ENCODE results near the gene ZNF350. TPM values are rescaled to one million over a fixed set of nuclear protein-coding genes. Genes with fewer than 3 reads are reported as not detected.

Gene ZNF350
- total RNA-seq, 3 donors from 2014 or later, result 6.9 to 7.2 (median 7.1) TPM

DNA sequence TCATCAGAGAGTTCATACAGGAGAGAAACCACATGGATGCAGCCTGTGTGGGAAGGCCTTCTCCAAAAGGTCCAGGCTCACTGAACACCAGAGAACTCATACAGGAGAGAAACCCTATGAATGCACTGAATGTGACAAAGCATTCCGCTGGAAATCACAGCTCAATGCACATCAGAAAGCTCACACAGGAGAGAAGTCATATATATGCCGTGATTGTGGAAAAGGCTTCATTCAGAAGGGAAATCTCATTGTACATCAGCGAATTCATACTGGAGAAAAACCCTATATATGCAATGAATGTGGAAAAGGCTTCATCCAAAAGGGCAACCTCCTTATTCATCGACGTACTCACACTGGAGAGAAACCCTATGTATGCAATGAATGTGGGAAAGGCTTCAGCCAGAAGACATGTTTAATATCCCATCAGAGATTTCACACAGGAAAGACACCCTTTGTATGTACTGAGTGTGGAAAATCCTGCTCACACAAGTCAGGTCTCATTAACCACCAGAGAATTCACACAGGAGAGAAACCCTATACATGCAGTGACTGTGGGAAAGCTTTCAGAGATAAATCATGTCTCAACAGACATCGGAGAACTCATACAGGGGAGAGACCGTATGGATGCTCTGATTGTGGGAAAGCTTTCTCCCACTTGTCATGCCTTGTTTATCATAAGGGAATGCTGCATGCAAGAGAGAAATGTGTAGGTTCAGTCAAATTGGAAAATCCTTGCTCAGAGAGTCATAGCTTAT, 41.7 kb downstream of the ZNF350 start:
- Mint-ChIP-seq H3K36me3 (ENCODE audit: insufficient read depth) (peaks cover 63% of the 10 kb centered on the region), H3K27me3 (ENCODE audit: low read depth) (no peaks in the 10 kb centered on the region), H3K4me3 (no peak overlapping the region), H3K4me1 (ENCODE audit: low read depth) (no peaks in the 10 kb centered on the region), H3K9me3 (peaks cover 68% of the 10 kb centered on the region)
- ATAC-seq (no peak), DNase-seq (no peak)

DNA sequence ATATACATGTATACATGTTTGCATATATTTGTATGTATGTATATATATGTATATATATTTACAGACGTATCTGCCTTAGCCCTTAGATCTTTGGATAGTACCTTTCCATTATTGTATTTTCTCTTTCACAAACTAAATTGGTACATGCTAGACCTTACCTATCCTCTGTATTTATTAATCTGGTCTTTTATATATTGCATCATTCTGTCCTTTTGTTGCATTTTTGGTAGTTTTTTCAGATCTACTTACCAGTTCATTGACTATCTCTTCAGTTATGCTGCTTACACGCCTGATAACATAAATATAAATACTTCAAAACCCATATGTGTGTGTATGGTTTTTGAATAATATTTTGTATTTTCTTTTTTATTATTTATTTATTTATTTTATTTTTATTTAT, 47.7 kb downstream of the ZNF350 start:
- Mint-ChIP-seq H3K36me3 (ENCODE audit: insufficient read depth) (peaks cover 89% of the 10 kb centered on the region), H3K27me3 (ENCODE audit: low read depth) (no peaks in the 10 kb centered on the region), H3K4me1 (ENCODE audit: low read depth) (no peaks in the 10 kb centered on the region), H3K4me3 (no peak overlapping the region), H3K9me3 (peaks cover 62% of the 10 kb centered on the region)
- no peak for DNase-seq
- no peak for ATAC-seq

DNA sequence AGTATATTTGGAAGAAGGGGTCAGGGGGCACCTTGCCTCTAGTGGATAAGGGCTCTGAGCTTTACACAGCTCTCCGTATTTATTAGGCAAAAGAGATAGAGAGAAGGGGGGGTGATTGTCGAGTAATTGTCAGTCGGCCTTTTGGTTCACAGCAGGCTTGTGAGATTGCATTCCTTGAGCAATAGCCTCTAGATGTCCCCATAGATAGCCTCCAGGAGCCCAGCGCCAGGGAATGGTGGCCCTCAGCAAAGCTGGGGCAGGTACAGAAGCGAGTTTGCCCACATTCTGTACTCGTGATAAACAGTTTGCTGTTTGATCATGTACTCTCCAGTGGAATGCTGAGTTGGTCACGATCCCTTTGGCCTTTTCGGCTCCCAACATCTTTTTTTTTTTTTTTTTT, 54.7 kb downstream of the ZNF350 start:
- no peak overlapping the region for H3K4me3 Mint-ChIP-seq
- H3K36me3 Mint-ChIP-seq (ENCODE audit: insufficient read depth), result peaks cover 62% of the 10 kb centered on the region
- H3K27me3 Mint-ChIP-seq (ENCODE audit: low read depth), result no peaks in the 10 kb centered on the region
- H3K9me3 Mint-ChIP-seq, result peaks cover 38% of the 10 kb centered on the region
- no peak for ATAC-seq
- no peak for DNase-seq
- H3K4me1 Mint-ChIP-seq (ENCODE audit: low read depth), result peaks cover 17% of the 10 kb centered on the region

DNA sequence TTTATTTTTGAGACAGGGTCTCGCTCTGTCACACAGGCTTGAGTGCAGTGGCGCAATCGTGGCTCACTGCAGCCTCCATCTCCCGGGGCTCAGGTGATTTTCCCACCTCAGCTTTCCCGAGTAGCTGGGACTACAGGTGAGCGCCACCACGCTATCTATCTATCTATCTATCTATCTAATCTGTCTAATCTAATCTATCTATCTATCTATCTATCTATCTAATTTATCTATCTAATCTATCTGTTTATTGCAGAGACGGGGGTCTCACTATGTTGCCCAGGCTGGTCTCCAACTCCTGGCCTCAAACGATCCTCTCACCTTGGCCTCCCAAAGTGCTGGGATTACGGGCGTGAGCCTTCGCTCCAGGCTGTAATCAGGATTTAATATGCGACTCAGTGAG, 58.8 kb downstream of the ZNF350 start:
- DNase-seq (no peak), ATAC-seq (no peak)
- Mint-ChIP-seq H3K27me3 (ENCODE audit: low read depth) (no peaks in the 10 kb centered on the region), H3K4me3 (peak overlapping the region; percentile 97), H3K4me1 (ENCODE audit: low read depth) (peaks cover 23% of the 10 kb centered on the region), H3K9me3 (peaks cover 49% of the 10 kb centered on the region), H3K36me3 (ENCODE audit: insufficient read depth) (peaks cover 36% of the 10 kb centered on the region)

DNA sequence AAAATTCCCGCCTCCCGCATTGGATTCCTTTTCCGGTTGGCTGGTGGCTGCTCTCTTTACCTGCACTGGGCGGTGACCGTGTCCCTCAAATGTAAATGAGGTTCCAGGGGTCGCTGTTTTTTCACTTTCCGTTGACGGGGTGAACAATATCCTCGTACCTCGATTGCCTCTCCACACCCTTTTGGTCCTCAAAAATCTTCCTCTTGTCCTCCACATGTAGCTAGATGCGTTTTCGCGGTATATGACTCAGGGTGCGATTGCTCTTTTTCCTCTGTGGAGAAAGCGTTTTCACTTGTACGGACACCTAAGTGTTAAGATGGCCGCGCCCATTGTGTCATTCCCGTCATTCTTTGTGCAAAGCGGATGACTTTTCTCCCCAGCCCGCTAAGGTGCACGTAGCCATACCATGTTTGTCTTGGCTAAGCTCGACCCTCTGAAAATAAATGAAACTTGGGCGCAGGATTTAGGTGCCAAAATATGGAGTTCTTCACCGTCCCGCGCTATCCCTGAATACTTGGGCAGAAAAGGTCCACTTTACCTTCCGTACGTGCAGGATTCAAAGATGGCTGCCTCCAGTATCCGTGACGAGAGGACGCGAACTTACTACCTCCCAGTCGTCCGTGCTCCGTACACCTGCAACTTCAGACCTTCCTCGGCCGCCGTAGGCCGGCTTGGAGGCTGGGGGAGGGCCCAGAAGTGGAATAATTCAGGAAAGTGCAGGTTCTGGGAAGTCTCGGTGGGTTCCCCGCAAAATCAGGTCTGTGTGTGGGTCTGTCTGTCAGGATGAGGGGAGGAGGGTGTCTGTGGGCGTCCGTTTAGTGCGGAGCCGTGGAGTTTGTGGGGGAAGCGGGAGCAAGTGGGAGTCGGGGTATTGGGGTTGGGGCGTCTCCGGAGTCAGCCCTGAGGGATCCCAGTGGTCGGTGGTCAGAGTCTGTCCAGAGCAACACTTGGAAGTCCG, 59.6 kb downstream of the ZNF350 start, which contains the start of gene ZNF613:
Gene ZNF613 (plus strand): TSS at position 689 of the 958 bp plus-strand sequence. CDS start 8,749 bp downstream, outside the sequence.
- peak within 1 kb of the TSS; percentile 97 for H3K4me3 Mint-ChIP-seq
- H3K27me3 Mint-ChIP-seq (ENCODE audit: low read depth), result no peaks in the 10 kb centered on the region
- peak; percentile 94 to 95 for ATAC-seq
- H3K36me3 Mint-ChIP-seq (ENCODE audit: insufficient read depth), result peaks cover 35% of the 10 kb centered on the region
- H3K9me3 Mint-ChIP-seq, result peaks cover 52% of the 10 kb centered on the region
- DNase-seq, result peak; percentile 82
- H3K4me1 Mint-ChIP-seq (ENCODE audit: low read depth), result peaks cover 23% of the 10 kb centered on the region

DNA sequence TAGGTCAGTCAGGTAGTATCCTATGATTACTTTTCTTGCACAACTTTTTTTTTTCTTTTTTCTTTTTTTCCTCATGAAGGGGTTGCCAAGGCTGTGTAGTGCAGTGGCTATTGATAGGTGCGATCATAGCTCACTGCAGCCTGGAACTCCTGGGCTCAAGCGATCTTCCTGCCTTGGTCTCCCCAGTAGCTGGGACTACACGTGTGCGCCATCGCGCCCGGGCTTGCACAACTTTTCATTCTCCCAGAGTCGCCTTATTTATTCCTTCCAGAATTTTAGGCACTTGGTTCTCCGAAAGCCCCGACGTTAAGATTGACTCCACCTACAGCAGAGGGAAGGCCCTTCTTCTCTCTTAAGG, 60.2 kb downstream of the ZNF350 start:
- H3K36me3 Mint-ChIP-seq (ENCODE audit: insufficient read depth), result peaks cover 29% of the 10 kb centered on the region
- no peaks in the 10 kb centered on the region for H3K27me3 Mint-ChIP-seq (ENCODE audit: low read depth)
- no peak for ATAC-seq
- peaks cover 53% of the 10 kb centered on the region for H3K9me3 Mint-ChIP-seq
- peak overlapping the region; percentile 97 for H3K4me3 Mint-ChIP-seq
- peaks cover 23% of the 10 kb centered on the region for H3K4me1 Mint-ChIP-seq (ENCODE audit: low read depth)
- DNase-seq, result peak; percentile 6

DNA sequence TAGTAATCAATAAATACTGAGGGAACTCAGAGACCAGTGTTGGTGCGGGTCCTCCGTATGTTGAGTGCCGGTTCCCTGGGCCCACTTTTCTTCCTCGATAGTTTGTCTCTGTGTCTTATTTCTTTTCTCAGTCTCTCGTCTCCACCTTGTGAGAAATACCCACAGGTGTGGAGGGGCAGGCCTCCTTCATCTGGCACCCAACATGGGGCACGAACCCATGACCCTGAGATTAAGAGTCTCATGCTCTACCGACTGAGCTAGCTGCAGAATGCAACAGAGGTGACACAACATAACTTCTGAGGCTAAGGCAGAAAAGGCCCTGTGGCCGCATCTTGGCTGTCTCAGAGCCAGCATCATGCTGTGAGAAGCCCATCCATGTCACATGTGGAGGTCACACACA, 64.7 kb downstream of the ZNF350 start:
- ATAC-seq (no peak), DNase-seq (no peak)
- H3K9me3 Mint-ChIP-seq, result peaks cover 57% of the 10 kb centered on the region
- H3K27me3 Mint-ChIP-seq (ENCODE audit: low read depth), result no peaks in the 10 kb centered on the region
- no peak overlapping the region for H3K4me3 Mint-ChIP-seq
- peaks cover 7% of the 10 kb centered on the region for H3K4me1 Mint-ChIP-seq (ENCODE audit: low read depth)
- peaks cover 11% of the 10 kb centered on the region for H3K36me3 Mint-ChIP-seq (ENCODE audit: insufficient read depth)

DNA sequence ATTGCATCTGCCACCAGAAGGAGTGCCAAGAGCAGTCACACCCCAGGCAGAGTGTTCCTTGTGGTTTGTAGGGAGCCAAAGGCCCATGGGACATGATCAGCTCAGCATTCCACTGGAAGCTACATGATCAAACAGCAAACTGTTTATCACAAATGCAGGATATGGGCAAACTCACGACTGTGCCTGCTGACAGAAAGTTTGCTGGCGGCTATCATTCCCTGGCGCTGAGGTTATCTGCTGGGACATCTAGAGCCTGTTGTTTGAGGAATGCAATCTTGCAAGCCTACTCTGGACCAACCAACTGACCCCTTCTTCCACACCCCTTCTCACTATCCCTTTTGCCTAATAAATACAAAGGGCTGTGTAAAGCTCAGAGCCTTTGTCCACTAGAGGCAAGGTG, 67.0 kb downstream of the ZNF350 start:
- Mint-ChIP-seq H3K4me3 (no peak overlapping the region), H3K36me3 (ENCODE audit: insufficient read depth) (peaks cover 8% of the 10 kb centered on the region), H3K27me3 (ENCODE audit: low read depth) (no peaks in the 10 kb centered on the region), H3K4me1 (ENCODE audit: low read depth) (no peaks in the 10 kb centered on the region), H3K9me3 (peaks cover 61% of the 10 kb centered on the region)
- ATAC-seq (no peak), DNase-seq (no peak)

DNA sequence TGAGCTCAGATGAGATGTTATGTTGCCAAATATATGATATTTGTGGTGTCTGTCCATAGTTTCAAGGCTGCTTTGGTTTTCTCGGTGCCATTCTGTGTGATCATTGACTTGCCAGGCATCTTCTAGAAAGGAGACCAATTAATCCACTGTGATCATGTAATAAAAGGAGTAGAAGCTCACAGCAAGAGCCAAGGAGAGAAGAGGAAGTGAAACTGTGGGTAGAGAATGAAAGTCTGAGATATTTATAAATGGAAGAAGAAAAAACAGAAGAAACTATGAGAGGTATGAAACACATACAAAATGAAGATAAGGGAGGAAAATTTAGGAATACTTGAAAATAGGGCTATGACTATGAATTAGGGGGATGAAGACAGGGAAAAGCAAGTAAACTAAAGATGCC, 70.5 kb downstream of the ZNF350 start:
- DNase-seq (no peak), ATAC-seq (no peak)
- H3K4me1 Mint-ChIP-seq (ENCODE audit: low read depth), result no peaks in the 10 kb centered on the region
- peaks cover 5% of the 10 kb centered on the region for H3K36me3 Mint-ChIP-seq (ENCODE audit: insufficient read depth)
- no peak overlapping the region for H3K4me3 Mint-ChIP-seq
- no peaks in the 10 kb centered on the region for H3K27me3 Mint-ChIP-seq (ENCODE audit: low read depth)
- peaks cover 62% of the 10 kb centered on the region for H3K9me3 Mint-ChIP-seq

DNA sequence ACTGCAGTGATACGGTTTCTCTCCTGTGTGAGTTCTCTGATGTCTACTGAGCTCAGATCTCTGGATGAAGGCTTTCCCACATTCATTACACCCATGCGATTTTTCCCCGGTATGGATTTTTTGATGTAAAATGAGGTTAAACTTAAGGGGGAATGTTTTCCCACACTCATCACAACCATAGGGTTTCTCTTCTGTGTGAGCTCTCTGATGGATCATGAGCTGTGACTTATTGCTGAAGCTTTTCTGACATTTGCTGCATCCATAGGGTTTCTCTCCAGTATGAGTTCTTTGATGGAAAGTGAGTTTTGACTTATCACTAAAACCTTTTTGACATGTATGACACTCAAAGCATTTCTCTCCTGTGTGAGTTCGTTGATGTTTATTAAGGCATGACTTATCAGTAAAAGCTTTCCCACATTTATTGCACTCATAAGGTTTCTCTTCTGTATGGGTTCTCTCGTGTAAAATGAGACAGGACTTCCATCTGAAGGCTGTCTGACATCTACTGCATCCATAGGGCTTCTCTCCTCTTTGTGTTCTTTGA, 71.2 kb downstream of the ZNF350 start:
- peaks cover 1% of the 10 kb centered on the region for H3K27me3 Mint-ChIP-seq (ENCODE audit: low read depth)
- no peaks in the 10 kb centered on the region for H3K4me1 Mint-ChIP-seq (ENCODE audit: low read depth)
- peaks cover 6% of the 10 kb centered on the region for H3K36me3 Mint-ChIP-seq (ENCODE audit: insufficient read depth)
- DNase-seq (no peak), ATAC-seq (no peak)
- no peak overlapping the region for H3K4me3 Mint-ChIP-seq
- H3K9me3 Mint-ChIP-seq, result peaks cover 58% of the 10 kb centered on the region

Other genes starting within 250 kb of the ZNF350 start
- not detected for gene FPR1, start 235.0 kb downstream of the ZNF350 start, total RNA-seq
- not detected for gene FPR2, start 225.7 kb downstream of the ZNF350 start, total RNA-seq
- not detected for gene FPR3, start 191.7 kb downstream of the ZNF350 start, total RNA-seq
- 1 to 10 TPM; 2.8 to 4.8 (median 3.5) TPM for gene ZNF577, start 98.9 kb downstream of the ZNF350 start, total RNA-seq
- gene ZNF649, start 81.8 kb downstream of the ZNF350 start, total RNA-seq, result 10 to 100 TPM in 2 of 3 donors, 1 to 10 TPM in 1; 9.0 to 10.9 (median 10.4) TPM
- 1 to 10 TPM; 2.3 to 4.1 (median 2.7) TPM for gene ZNF613, start 59.4 kb downstream of the ZNF350 start, total RNA-seq
- 1 to 10 TPM; 3.7 to 4.5 (median 4.2) TPM for gene ZNF615, start 21.4 kb upstream of the ZNF350 start, total RNA-seq
- gene ZNF614, start 41.5 kb upstream of the ZNF350 start, total RNA-seq, result 10 to 100 TPM; 10.5 to 12.3 (median 11.2) TPM
- gene ZNF432, start 62.0 kb upstream of the ZNF350 start, total RNA-seq, result 1 to 10 TPM; 9.1 to 9.8 (median 9.4) TPM
- 1 to 10 TPM; 8.0 to 8.7 (median 8.4) TPM for gene ZNF841, start 108.9 kb upstream of the ZNF350 start, total RNA-seq
- gene ZNF616, start 153.1 kb upstream of the ZNF350 start, total RNA-seq, result 1 to 10 TPM; 7.1 to 8.7 (median 7.2) TPM
- 1 to 10 TPM; 2.0 to 4.3 (median 3.3) TPM for gene ZNF836, start 184.8 kb upstream of the ZNF350 start, total RNA-seq
- 100 to 1,000 TPM; 297 to 317 (median 310) TPM for gene PPP2R1A, start 203.2 kb upstream of the ZNF350 start, total RNA-seq

Data from activated T-cell treated with anti-CD3 and anti-CD28 coated beads, Interleukin-2, amount 50 U/mL, for 4 hours (primary cell).